DND-41 (cell line): Measurements from ENCODE around the gene OSBPL10.

Experiments used
- CTCF ChIP-seq: IDR thresholded peaks from 2 replicates; pipeline ENCODE4 v1.5.1; 2012; ENCODE audit warnings: borderline replicate concordance, low read length, moderate library complexity, mild to moderate bottlenecking; ENCODE audit not compliant: poor library complexity, severe bottlenecking; ENCODE audit errors: extremely low read depth
- EZH2 ChIP-seq: IDR thresholded peaks from 3 replicates; pipeline ENCODE4 v1.6.1; 2012; ENCODE audit warnings: borderline replicate concordance, low read depth, mild to moderate bottlenecking, moderate library complexity, low read length, inconsistent platforms; ENCODE audit not compliant: severe bottlenecking

DNA sequence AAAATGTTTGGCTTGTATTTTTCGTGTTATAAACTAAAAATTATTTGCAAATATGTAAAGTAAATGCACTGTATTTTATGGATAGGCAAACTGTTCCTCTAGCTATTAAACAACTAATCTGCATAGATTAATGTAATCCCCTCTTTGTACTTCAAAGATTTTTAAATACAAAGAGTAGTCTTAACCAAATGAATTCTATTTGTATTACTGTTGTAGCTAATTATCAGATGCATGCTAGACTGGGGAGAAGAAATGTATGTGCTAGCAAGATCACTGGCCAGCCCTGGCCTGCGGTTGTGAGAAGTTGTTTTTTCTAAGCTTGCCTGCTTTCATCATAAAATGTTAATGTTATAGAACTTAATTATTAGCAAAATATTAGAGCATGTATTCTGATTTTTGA lies 355.7 kb downstream of the OSBPL10 start:
- TF ChIP-seq CTCF (no peak), EZH2 (no peak)
